ENCODE data around the gene EHMT1. TPM values are rescaled to one million over a fixed set of nuclear protein-coding genes. Genes with fewer than 3 reads are reported as not detected.
A peak's percentile ranks its signal among the peaks of the same experiment; 100 is the strongest.

The EHMT1 gene
- total and polyA plus RNA-seq, 2 experiments from 2014 or later: 162 to 177 TPM

DNA sequence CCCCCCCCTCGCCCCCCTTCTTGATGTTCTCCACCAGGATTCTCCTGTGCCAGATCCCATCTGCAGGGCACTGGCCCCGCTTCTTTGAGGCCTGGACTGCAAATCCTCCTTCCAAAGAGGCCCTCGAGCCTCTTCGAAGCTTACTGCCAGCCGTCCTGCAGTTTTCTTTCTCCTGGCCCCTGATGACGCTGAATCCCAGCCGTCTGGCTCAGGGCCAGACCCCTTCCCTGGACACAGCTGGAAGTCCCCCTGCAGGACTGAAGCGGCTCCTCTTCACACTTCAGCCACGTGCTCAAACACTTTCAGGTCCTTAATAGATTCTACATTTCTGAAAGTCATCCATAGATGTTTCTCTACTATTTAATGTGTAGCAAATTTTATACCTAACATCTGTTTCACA is 121.5 kb downstream of the EHMT1 start (continued):
- TF ChIP-seq, protein P1, sequence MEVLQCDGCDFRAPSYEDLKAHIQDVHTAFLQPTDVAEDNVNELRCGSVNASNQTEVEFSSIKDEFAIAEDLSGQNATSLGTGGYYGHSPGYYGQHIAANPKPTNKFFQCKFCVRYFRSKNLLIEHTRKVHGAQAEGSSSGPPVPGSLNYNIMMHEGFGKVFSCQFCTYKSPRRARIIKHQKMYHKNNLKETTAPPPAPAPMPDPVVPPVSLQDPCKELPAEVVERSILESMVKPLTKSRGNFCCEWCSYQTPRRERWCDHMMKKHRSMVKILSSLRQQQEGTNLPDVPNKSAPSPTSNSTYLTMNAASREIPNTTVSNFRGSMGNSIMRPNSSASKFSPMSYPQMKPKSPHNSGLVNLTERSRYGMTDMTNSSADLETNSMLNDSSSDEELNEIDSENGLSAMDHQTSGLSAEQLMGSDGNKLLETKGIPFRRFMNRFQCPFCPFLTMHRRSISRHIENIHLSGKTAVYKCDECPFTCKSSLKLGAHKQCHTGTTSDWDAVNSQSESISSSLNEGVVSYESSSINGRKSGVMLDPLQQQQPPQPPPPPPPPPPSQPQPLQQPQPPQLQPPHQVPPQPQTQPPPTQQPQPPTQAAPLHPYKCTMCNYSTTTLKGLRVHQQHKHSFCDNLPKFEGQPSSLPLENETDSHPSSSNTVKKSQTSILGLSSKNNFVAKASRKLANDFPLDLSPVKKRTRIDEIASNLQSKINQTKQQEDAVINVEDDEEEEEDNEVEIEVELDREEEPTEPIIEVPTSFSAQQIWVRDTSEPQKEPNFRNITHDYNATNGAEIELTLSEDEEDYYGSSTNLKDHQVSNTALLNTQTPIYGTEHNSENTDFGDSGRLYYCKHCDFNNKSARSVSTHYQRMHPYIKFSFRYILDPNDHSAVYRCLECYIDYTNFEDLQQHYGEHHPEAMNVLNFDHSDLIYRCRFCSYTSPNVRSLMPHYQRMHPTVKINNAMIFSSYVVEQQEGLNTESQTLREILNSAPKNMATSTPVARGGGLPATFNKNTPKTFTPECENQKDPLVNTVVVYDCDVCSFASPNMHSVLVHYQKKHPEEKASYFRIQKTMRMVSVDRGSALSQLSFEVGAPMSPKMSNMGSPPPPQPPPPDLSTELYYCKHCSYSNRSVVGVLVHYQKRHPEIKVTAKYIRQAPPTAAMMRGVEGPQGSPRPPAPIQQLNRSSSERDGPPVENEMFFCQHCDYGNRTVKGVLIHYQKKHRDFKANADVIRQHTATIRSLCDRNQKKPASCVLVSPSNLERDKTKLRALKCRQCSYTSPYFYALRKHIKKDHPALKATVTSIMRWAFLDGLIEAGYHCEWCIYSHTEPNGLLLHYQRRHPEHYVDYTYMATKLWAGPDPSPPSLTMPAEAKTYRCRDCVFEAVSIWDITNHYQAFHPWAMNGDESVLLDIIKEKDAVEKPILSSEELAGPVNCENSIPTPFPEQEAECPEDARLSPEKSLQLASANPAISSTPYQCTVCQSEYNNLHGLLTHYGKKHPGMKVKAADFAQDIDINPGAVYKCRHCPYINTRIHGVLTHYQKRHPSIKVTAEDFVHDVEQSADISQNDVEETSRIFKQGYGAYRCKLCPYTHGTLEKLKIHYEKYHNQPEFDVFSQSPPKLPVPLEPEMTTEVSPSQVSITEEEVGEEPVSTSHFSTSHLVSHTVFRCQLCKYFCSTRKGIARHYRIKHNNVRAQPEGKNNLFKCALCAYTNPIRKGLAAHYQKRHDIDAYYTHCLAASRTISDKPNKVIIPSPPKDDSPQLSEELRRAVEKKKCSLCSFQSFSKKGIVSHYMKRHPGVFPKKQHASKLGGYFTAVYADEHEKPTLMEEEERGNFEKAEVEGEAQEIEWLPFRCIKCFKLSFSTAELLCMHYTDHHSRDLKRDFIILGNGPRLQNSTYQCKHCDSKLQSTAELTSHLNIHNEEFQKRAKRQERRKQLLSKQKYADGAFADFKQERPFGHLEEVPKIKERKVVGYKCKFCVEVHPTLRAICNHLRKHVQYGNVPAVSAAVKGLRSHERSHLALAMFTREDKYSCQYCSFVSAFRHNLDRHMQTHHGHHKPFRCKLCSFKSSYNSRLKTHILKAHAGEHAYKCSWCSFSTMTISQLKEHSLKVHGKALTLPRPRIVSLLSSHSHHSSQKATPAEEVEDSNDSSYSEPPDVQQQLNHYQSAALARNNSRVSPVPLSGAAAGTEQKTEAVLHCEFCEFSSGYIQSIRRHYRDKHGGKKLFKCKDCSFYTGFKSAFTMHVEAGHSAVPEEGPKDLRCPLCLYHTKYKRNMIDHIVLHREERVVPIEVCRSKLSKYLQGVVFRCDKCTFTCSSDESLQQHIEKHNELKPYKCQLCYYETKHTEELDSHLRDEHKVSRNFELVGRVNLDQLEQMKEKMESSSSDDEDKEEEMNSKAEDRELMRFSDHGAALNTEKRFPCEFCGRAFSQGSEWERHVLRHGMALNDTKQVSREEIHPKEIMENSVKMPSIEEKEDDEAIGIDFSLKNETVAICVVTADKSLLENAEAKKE (CRISPR knock-in tag; IDR thresholded peaks at IDR 0.05): no peak
- no peak for TF ChIP-seq STAT1 (IDR thresholded peaks at IDR 0.05; ENCODE audit: unreplicated experiment)
- TF ChIP-seq ZNF331 (CRISPR knock-in tag; IDR thresholded peaks at IDR 0.05; ENCODE audit: low read depth): no peak
- TF ChIP-seq JUNB (IDR thresholded peaks at IDR 0.05; ENCODE audit: unreplicated experiment): no peak
- TF ChIP-seq, protein P2, sequence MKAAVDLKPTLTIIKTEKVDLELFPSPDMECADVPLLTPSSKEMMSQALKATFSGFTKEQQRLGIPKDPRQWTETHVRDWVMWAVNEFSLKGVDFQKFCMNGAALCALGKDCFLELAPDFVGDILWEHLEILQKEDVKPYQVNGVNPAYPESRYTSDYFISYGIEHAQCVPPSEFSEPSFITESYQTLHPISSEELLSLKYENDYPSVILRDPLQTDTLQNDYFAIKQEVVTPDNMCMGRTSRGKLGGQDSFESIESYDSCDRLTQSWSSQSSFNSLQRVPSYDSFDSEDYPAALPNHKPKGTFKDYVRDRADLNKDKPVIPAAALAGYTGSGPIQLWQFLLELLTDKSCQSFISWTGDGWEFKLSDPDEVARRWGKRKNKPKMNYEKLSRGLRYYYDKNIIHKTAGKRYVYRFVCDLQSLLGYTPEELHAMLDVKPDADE (IDR thresholded peaks at IDR 0.05): no peak
- TF ChIP-seq CREB1 (CRISPR knock-in tag; IDR thresholded peaks at IDR 0.05; ENCODE audit: low read depth): no peak
- TF ChIP-seq EZH2phosphoT487 (IDR thresholded peaks at IDR 0.05; ENCODE audit: unreplicated experiment): no peak
- no peak for TF ChIP-seq ZNF114 (CRISPR knock-in tag; IDR thresholded peaks at IDR 0.05)
- no peak for TF ChIP-seq POLR2AphosphoS5 (IDR thresholded peaks at IDR 0.05; ENCODE audit: low read depth)

DNA sequence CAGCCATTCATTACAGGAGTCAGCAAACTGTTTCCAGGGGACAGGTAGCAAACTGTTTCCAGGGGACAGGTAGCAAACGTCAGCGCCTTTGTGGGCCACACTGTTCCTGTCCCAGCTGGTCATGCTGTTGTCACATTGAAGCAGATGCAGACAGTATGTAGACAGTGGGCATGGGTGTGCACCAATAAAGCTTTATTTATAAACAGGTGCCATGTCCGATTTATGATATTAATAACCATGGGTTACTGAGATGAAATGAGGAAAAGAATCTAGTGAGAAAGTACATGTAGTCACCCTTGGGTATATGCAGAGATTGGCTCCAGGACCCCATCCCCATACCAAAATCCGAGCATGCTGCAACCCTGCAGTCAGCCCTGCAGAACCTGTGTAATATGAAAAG is 122.5 kb downstream of the EHMT1 start:
- H3K36me3 Mint-ChIP-seq (ENCODE audit: low read depth): peaks cover 48% of the 10 kb centered on the region

More for the DNA sequence above, 122.5 kb downstream of the EHMT1 start:
- no peak overlapping the region for H2AFZ ChIP-seq
- H3K4me3 ChIP-seq: no peak overlapping the region
- ATAC-seq: no peak
- DNase-seq (ENCODE audit: low spot score): no peak
- H3K9me2 ChIP-seq (ENCODE audit: insufficient read depth): no peaks in the 10 kb centered on the region
- no peak overlapping the region for H3K27ac Mint-ChIP-seq
- no peak overlapping the region for H3K4me2 ChIP-seq
- no peak overlapping the region for H3K4me3 Mint-ChIP-seq
- H4K20me1 ChIP-seq (replicated peaks; ENCODE audit: insufficient read depth): peaks cover 12% of the 10 kb centered on the region; the same call in 1 of the 2 replicates
- TF ChIP-seq, protein P2 (IDR thresholded peaks at IDR 0.05): no peak
- TF ChIP-seq EZH2 (IDR thresholded peaks at IDR 0.05; ENCODE audit: low read depth, unreplicated experiment): no peak
- no peak for TF ChIP-seq CREB1 (CRISPR knock-in tag; IDR thresholded peaks at IDR 0.05; ENCODE audit: low read depth)
- TF ChIP-seq NANOG (IDR thresholded peaks at IDR 0.05; ENCODE audit: borderline replicate concordance): no peak
- no peak for TF ChIP-seq POLR2AphosphoS5 (IDR thresholded peaks at IDR 0.05; ENCODE audit: low read depth)
- TF ChIP-seq, protein P3, sequence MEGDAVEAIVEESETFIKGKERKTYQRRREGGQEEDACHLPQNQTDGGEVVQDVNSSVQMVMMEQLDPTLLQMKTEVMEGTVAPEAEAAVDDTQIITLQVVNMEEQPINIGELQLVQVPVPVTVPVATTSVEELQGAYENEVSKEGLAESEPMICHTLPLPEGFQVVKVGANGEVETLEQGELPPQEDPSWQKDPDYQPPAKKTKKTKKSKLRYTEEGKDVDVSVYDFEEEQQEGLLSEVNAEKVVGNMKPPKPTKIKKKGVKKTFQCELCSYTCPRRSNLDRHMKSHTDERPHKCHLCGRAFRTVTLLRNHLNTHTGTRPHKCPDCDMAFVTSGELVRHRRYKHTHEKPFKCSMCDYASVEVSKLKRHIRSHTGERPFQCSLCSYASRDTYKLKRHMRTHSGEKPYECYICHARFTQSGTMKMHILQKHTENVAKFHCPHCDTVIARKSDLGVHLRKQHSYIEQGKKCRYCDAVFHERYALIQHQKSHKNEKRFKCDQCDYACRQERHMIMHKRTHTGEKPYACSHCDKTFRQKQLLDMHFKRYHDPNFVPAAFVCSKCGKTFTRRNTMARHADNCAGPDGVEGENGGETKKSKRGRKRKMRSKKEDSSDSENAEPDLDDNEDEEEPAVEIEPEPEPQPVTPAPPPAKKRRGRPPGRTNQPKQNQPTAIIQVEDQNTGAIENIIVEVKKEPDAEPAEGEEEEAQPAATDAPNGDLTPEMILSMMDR (conservative IDR thresholded peaks at IDR 0.05; ENCODE audit: low read depth in 2 of 2): no peak
- H3K4me1 Mint-ChIP-seq: peaks cover 8% of the 10 kb centered on the region; the same call in 2 of the 3 replicates
- peaks cover 38% of the 10 kb centered on the region for H3K79me2 ChIP-seq (replicated peaks; ENCODE audit: insufficient read depth)
- no peaks in the 10 kb centered on the region for H3K4me1 ChIP-seq (ENCODE audit: insufficient read depth)
- peak overlapping the region; percentile 26; the same call in 1 of the 2 replicates for H3K27ac ChIP-seq (ENCODE audit: low read depth)
- no peaks in the 10 kb centered on the region for H3K9me3 Mint-ChIP-seq
- H3F3A ChIP-seq (replicated peaks; ENCODE audit: low read depth): no peaks in the 10 kb centered on the region
- peaks cover 10% of the 10 kb centered on the region; the same call in 1 of the 2 replicates for H3K36me3 ChIP-seq (ENCODE audit: insufficient read depth)
- no peaks in the 10 kb centered on the region for H3K27me3 ChIP-seq (ENCODE audit: insufficient read depth)
- H3K27me3 Mint-ChIP-seq (ENCODE audit: insufficient read depth, low read depth, poor library complexity): peaks cover 8% of the 10 kb centered on the region
